HG02571 (cell line): ENCODE measurements around the gene NACC2.

ENCODE experiments used
- ATAC-seq: cut with Tn5 transposase; IDR thresholded peaks from one replicate; pipeline ENCODE4 v1.9.1; 2021; ENCODE audit warnings: mild to moderate bottlenecking, moderate library complexity; ENCODE audit not compliant: unreplicated experiment

The NACC2 gene

DNA sequence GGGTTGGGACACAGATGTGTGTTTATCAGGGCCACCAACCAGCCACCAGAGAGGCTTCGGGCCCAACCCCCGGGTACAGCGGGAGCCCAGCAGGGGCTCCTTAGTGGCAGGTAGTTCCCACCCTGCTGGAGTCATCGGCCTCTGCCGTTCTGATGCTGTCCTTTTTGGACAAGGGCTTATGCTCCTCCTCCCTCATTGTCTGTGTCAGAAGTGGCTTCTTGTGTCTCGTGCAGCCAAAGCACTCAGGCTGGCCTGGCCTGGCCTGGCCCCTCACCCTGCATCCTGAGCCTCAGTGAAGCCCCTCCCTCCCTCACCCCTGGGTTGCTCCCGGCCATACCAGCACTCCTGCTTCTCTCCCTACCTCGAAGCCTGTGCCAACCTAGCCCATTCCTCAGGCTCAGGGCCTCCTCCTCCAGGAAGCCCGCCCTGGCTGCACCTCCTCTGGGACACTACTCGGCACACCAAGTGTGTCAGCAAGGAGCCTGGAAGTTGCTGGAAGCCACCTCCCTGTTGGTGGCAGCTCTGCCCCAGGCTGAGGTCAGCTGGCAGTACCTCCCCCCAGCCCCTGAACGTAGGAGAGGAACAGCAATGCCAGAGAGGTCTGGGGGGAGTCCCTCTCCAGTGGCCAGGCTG lies 129.8 kb downstream of the NACC2 start:
- no peak for ATAC-seq

DNA sequence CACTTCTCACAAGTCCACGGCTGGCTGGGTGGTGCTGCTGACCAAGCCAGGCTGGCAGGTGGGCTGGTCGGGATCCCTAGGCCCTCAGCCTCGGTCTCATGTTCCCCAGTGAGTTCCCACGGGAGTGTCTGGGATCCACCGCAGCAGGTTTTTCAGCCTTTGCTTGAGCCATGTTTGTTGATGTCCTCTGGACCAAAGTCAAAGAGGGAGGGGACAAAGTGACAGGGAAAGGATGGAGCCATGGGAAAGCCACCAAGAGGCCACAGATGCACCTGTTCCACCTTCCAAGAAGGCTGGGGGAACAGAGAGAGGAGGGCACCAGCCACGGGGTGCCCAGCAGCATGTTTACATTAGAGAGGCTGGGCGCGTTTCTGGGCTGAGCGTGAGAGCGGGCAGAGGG lies 131.2 kb downstream of the NACC2 start:
- no peak for ATAC-seq

DNA sequence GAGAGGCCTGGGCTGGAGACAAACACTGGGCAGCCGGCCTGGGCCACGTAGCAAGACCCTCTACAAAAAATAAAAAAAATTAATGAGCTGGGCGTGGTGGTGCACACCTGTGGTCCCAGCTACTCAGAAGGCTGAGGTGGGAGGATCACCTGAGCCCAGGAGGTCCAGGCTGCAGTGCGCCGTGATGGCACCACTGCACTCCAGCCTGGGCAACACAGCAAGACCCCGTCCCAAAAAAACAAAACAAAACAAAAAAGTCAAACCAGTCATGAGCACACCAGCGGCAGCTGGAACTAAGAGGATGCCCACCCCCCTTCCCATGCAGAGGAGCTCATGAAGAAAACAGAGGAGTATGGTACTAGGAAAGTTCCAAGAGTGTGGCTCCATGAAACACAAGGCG lies 131.8 kb downstream of the NACC2 start:
- ATAC-seq, result no peak

DNA sequence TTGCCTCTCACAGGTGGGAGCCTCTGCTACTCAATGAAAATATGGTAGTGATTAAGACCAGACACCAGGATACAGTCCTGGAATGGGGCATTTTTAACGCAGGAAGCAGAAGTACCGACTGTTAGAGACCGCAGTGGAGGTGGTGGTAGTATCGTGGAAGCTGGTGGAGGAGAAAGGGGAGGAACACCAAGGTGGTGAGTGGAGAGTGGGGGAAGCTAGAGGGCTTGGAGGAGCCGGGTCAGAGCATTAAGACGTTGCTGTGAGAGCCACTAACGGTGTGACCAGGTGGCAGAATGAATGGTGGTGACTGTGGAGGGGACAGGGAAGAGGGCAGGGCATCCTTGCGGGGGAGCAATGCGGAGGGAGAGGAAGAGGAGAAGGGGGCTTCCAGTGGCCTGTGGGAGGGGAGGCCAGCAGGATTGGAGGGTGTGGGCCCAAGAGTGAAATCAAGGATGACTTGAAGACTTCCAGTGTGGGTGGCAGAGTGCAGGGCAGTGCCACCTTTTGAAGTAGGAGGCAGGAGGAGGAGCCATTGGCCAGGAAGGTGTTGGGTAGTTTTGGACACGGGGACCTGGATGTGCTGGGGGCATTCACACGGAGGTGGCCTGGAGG lies 132.3 kb downstream of the NACC2 start:
- no peak for ATAC-seq

DNA sequence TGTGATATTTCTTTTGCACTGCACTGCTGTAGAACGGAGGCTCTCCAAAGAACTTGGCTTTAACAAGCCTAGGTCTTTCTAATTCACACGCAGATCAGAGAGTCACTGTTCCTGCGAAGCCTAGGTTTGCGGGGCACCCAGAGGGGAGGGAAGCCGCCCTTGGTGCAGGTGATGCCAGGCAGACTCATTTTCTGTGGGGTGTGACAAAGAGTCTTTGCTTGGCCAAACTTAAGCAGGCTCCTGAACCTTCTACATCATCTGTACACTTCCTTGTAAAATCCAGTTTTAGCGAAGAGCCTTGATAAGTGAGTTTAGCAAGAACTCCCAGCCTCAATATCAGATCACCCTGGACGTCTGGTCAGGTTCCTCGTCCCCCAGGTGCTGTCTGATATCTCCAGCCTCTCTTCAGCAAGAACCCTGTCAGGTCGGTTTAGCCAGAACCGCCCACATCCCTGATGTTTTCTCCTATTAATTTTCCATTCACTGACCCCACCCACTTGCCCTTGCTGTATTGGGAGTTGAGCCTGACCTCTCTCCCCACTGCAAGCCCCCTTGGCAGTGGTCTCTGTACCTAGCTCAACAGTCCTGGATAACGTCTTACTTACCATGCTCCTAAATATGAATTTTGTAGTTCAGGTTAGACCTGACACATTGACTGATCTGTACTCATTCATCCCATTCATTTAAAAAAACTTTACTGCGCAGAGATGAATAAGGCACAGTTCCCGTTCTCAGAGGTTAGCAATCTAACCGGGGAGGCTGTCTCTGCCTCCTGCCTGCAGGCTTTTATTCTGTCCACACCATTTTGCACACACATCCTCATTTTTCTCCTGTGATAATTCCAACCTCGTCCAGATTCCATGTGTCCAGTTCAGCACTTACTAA lies 133.0 kb downstream of the NACC2 start:
- no peak for ATAC-seq

DNA sequence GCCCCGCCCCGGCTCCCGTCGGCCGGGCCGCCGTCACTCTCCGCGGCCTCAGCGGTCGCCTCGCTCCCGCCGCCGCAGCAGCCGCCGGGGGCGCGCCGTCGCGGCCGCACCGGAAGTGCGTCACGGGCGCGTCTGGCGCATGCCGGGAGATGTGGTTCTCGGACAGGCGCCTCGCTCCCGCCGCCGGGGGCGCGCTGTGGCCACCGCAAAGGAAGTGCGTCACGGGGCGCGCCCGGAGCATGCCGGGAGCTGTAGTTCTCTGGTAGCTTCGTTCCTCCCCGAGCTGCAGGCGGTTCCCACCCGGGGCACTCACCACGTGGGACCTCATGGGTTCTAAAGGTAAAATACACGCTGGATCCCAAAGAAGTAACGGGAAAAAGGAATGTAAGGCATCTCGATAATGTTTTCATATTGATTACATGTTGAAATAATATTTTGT lies 133.8 kb downstream of the NACC2 start, which contains the start of gene UBAC1:
Gene UBAC1 (minus strand): TSS at position 97 of the 439 bp plus-strand sequence. CDS start 211 bp downstream, outside the sequence.
- peak; percentile 83 for ATAC-seq

DNA sequence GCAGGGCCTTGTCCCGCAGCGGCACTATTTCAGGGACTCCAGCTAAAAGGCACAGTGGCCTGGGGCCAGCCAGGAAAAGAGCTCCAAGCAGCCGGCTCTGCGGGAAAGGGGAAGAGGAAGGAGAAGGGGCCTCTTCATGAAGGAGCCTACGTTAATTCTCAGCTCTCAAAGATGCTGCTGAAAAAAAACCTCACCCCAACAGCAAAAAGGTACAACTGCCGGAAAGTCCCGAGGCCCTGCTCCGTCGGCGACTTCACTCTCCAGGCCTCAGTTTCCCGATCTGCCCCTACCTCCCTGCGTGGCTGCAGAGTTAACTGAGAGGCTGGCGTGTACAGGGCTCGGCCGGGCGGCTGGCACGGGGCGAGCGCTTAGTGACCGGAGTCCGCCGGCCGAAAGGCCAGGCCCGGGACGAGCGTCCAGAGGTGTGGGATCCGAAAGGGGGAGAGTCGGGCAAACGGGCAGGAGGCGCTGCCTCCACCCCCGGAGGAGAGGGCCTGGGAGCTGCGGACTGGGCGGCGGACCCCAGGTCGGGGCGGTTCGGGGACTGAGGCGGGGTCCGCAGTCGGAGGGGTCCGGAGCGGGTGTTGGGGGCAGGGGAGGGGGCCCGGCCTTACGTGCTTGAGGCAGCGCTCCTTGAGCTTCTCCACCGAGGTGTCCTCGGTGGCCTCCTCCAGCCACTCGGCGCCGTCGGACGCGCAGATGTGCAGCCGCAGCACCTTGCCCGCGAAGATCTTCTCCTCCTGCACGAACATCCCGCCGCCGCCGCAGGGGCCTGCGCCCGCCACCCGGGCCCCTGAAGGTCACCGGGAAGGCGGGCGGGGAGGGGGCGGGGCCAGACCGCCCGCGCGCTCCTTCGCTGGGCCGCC lies 134.4 kb downstream of the NACC2 start:
- peak; percentile 9 for ATAC-seq

DNA sequence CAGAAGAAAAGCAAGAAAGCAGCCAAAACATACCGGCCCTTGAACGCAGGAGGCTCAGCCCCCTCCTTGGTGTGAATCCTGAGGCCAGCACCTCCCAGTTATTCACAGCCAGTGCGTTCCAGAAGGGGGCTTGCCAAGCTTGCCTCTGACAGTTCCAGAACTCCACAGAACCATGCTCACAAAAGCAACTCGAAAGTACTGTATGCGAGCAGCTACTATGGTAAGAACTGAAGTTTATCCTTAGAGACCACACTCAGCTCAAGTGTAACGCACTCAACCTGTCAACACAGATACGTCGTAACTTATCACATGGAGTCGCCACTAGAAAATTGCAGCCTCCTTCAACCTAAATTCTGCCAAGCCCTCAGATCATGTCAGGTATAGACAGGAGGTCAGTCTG lies 135.3 kb downstream of the NACC2 start:
- no peak for ATAC-seq

DNA sequence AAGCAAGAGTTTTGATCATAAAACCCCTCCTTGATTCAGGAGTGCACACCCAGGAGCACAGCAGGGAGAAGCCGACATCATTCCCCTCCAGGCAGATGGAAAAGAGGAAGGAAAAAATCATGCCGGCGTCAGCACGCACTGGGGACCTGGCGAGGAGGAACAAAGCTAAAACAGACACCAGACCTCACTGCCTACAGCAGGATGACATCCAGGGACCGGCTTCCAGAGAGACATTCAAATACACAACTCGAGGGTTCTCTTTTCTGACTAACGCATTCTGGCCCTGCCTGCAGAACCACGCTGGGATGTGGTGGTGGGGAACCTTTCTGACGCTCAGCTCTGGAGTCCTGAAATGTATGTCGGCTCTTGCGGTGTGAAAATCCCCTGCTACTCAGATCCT lies 136.6 kb downstream of the NACC2 start:
- ATAC-seq, result no peak

DNA sequence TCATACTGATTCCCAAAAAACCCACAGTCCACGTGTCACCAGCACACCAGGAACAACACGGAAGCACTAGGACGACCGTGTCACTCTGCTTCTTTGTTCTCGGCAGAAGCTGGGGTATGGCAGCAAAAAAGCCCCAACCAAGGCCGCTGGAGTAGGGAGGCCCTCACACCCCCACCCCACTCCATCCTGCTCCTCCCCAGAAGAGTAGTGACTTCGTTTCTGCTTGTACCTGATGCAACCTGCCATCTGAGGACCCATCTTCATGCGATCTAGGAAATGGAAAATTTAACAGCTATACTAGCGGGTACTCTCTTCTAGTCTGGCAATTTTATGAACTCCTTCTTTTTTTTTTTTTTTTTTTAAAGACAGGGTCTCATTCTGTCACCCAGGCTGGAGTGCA lies 137.7 kb downstream of the NACC2 start:
- no peak for ATAC-seq

DNA sequence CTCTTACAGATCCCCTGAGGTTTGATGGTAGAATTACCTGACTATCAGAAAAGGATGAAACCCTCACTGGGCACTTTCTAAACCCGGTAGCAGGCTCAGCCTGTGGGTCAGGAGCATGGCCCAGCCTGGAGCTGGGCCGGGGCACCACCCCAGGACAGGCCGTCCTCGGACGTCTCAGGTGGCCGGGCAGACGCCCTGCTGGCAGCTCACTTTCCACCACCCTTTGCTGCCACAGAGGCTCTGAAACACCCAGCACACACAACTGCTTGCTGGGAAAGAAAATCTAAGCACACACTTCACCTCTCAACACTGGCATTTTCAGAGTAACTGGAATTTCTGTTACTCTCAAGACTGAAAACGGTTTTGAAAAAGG lies 138.3 kb downstream of the NACC2 start:
- no peak for ATAC-seq
